OCI-LY3 (cell line): ENCODE results near the gene CARD6.

Experiments used
- CTCF ChIP-seq: fragments of 200-600, 300-600 bp; sonication (generic); IDR thresholded peaks from 2 replicates; pipeline ENCODE4 v1.5.1; 2014; ENCODE audit warnings: antibody characterized with exemption, low read length, low read depth
- EZH2phosphoT487 ChIP-seq: fragments of 200-600 bp; shearing (Covaris generic); IDR thresholded peaks from 2 replicates; pipeline ENCODE4 v1.6.1; 2018; ENCODE audit warnings: antibody characterized with exemption, mixed run types, low read depth

- TF ChIP-seq CTCF (no peak), EZH2phosphoT487 (no peak)
Observed at GRCh38 chr5:40860711-40861110, 19.5 kb downstream of the CARD6 start.
